Transverse colon (tissue), 3 donors: ENCODE results near the gene SYT1.

Experiments used
- CTCF ChIP-seq, 5 experiments: fragments of 200-600 bp in 3 of 5; fragments of 450-650 bp in 2 of 5; sonication (generic) in 3 of 5; IDR thresholded peaks; 1 replicate in 2 of 5; 2 replicates in 3 of 5; pipeline ENCODE4 v1.5.1; 2016 to 2017; ENCODE audit warnings: antibody characterized with exemption in 5 of 5, inconsistent platforms in 3 of 5, mild to moderate bottlenecking in 2 of 5, moderate library complexity in 1 of 5
- EP300 ChIP-seq: sonication (generic); formaldehyde crosslinking; IDR thresholded peaks from one replicate; pipeline ENCODE4 v1.6.1; 2017; ENCODE audit warnings: antibody characterized with exemption, low read depth
- POLR2A ChIP-seq: fragments of 450-650 bp; IDR thresholded peaks from one replicate; pipeline ENCODE4 v1.6.1; 2016; ENCODE audit warnings: antibody characterized with exemption, mild to moderate bottlenecking, moderate library complexity

DNA sequence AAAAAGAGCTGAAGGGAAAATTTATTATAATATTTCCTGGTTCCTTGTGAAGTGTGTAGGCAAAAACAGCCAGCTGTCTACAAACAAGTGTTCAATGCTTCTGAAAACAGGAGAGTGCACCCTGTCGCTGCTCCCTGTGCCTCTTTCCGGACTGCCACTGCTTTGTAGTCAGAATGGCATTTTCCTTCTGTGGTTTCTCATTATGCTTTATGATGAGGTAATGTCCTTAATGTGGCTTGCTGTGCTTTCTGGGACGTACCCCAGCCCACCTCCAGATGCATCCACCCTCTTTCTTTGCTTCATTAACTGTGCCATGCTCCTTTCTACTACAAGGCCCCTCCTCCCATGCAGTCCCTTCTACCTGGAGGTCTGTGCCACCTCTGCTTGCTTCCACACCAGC is 148.1 kb downstream of the SYT1 start:
- TF ChIP-seq CTCF (IDR thresholded peaks at IDR 0.05) (no peak), EP300 (no peak), POLR2A (no peak)
